Endothelial cell of coronary artery (primary cell): Measurements from ENCODE around the gene C20orf96. TPM values are rescaled to one million over a fixed set of nuclear protein-coding genes. Genes with fewer than 3 reads are reported as not detected.

Experiments used
- total RNA-seq: library from RNA; depleted of rRNA; stranded (reverse); fragments of >200 nt; gene quantifications from 2 replicates; pipeline ENCODE4 v1.2.3, GENCODE V29; 2014

Gene C20orf96
- total RNA-seq: 3.4 and 3.5 TPM in 2 replicates

GRCh38 chr20:290084-290831, at the start of gene C20orf96:
TSS of gene C20orf96 (minus strand) at chr20:290750. CDS start at chr20:290610, 140 bp downstream.

GRCh38 chr20:325045-325888, 34.7 kb upstream of the C20orf96 start, which contains the start of gene SOX12:
TSS of gene SOX12 (plus strand) at chr20:325552. CDS start at chr20:325925, 373 bp downstream.

GRCh38 chr20:297098-297924, 6.8 kb upstream of the C20orf96 start, which contains the start of gene ZCCHC3:
TSS of gene ZCCHC3 (plus strand) at chr20:297570. CDS start at chr20:297587, 17 bp downstream.

GRCh38 chr20:257419-257818, 33.1 kb downstream of the C20orf96 start, which contains the start of gene DEFB132:
TSS of gene DEFB132 (plus strand) at chr20:257724. CDS start at chr20:257779, 55 bp downstream.

GRCh38 chr20:226958-227357, 63.6 kb downstream of the C20orf96 start, which contains the start of gene DEFB129:
TSS of gene DEFB129 (plus strand) at chr20:227258. CDS start at chr20:227289, 31 bp downstream.

Other genes with a start within 250 kb of the C20orf96 start
- gene DEFB125, start 203.1 kb downstream of the C20orf96 start, total RNA-seq: not detected in 2 replicates
- not detected in 2 replicates for gene DEFB126, start 148.2 kb downstream of the C20orf96 start, total RNA-seq
- not detected in 2 replicates for gene DEFB127, start 133.3 kb downstream of the C20orf96 start, total RNA-seq
- not detected in 2 replicates for gene DEFB128, start 101.0 kb downstream of the C20orf96 start, total RNA-seq
- not detected in 2 replicates for gene DEFB129, start 63.5 kb downstream of the C20orf96 start, total RNA-seq
- gene DEFB132, start 33.0 kb downstream of the C20orf96 start, total RNA-seq: not detected in 2 replicates
- gene ZCCHC3, start 6.8 kb upstream of the C20orf96 start, total RNA-seq: 16.1 and 18.6 TPM in 2 replicates
- gene SOX12, start 34.8 kb upstream of the C20orf96 start, total RNA-seq: 4.0 and 4.9 TPM in 2 replicates
- 12.0 and 15.0 TPM in 2 replicates for gene NRSN2, start 56.4 kb upstream of the C20orf96 start, total RNA-seq
- 44.6 and 45.9 TPM in 2 replicates for gene TRIB3, start 90.0 kb upstream of the C20orf96 start, total RNA-seq
- gene RBCK1, start 117.5 kb upstream of the C20orf96 start, total RNA-seq: 54.0 and 76.1 TPM in 2 replicates
- gene TBC1D20, start 171.8 kb upstream of the C20orf96 start, total RNA-seq: 20.1 and 24.7 TPM in 2 replicates